Keratinocyte (primary cell): Measurements from ENCODE around the gene POM121C. TPM values are rescaled to one million over a fixed set of nuclear protein-coding genes. Genes with fewer than 3 reads are reported as not detected.

Experiments used
- DNase-seq: peaks from one replicate; pipeline ENCODE4 v3.0.0-alpha.2; 2011; ENCODE audit warnings: low read depth, missing footprints, low spot score
- FAIRE-seq: peaks from 2 replicates; lab custom pipeline; 2011; peaks lifted over from hg19 to GRCh38; lab: Jason Lieb, UNC
- H2AFZ ChIP-seq: 2 replicates; pipeline ENCODE4 v1.6.0; 2012; ENCODE audit warnings: low read length, control low read depth, inconsistent platforms; ENCODE audit not compliant: control insufficient read depth
- H3K27ac ChIP-seq: 2 replicates; pipeline ENCODE4 v1.5.1; 2011; ENCODE audit warnings: low read length; ENCODE audit not compliant: control insufficient read depth, insufficient read depth
- H3K27me3 ChIP-seq: 3 replicates; pipeline ENCODE4 v1.6.0; 2011; ENCODE audit warnings: low read length; ENCODE audit not compliant: control insufficient read depth, insufficient read depth; ENCODE audit errors: extremely low read depth
- H3K36me3 ChIP-seq, 2 experiments: 2 replicates in 1 of 2; 3 replicates in 1 of 2; pipeline ENCODE4 v1.5.1; 2011; ENCODE audit warnings: low read length in 2 of 2, mild to moderate bottlenecking in 1 of 2; ENCODE audit not compliant: control insufficient read depth in 2 of 2, insufficient read depth in 2 of 2; ENCODE audit errors: extremely low read depth in 1 of 2
- H3K4me1 ChIP-seq: 3 replicates; pipeline ENCODE4 v1.5.1; 2011; ENCODE audit warnings: low read length; ENCODE audit not compliant: control insufficient read depth, insufficient read depth; ENCODE audit errors: extremely low read depth
- H3K4me2 ChIP-seq: 3 replicates; pipeline ENCODE4 v1.6.0; 2011; ENCODE audit warnings: low read depth, low read length; ENCODE audit not compliant: control insufficient read depth, insufficient read depth; ENCODE audit errors: extremely low read depth
- H3K4me3 ChIP-seq, 3 experiments: fragments of 200-600 bp in 1 of 3; sonication (generic) in 1 of 3; 2 replicates in 2 of 3; 3 replicates in 1 of 3; pipeline ENCODE4 v1.5.1; 2011 to 2016; ENCODE audit warnings: low read length in 3 of 3, mild to moderate bottlenecking in 3 of 3, control low read depth in 2 of 3, inconsistent platforms in 1 of 3, low read depth in 1 of 3, mixed read lengths in 1 of 3, mixed run types in 1 of 3, moderate library complexity in 1 of 3; ENCODE audit not compliant: control insufficient read depth in 2 of 3, insufficient read depth in 2 of 3; ENCODE audit errors: extremely low read depth in 1 of 3
- H3K79me2 ChIP-seq: 2 replicates; pipeline ENCODE4 v1.6.0; 2012; ENCODE audit warnings: low read length; ENCODE audit not compliant: control insufficient read depth, insufficient read depth
- H3K9ac ChIP-seq: 3 replicates; pipeline ENCODE4 v1.6.0; 2011; ENCODE audit warnings: low read length; ENCODE audit not compliant: control insufficient read depth, insufficient read depth; ENCODE audit errors: extremely low read depth
- H3K9me1 ChIP-seq: 3 replicates; pipeline ENCODE4 v1.6.0; 2011; ENCODE audit warnings: low read length; ENCODE audit not compliant: control insufficient read depth, insufficient read depth; ENCODE audit errors: extremely low read depth
- H3K9me3 ChIP-seq: 2 replicates; pipeline ENCODE4 v1.5.1; 2012; ENCODE audit warnings: low read depth, low read length; ENCODE audit not compliant: control insufficient read depth
- H4K20me1 ChIP-seq: 3 replicates; pipeline ENCODE4 v1.6.0; 2011; ENCODE audit warnings: low read length; ENCODE audit not compliant: control insufficient read depth, insufficient read depth; ENCODE audit errors: extremely low read depth
- CTCF ChIP-seq, 3 experiments: IDR thresholded peaks in 1 of 3; conservative IDR thresholded peaks in 1 of 3; optimal IDR thresholded peaks in 1 of 3; 2 replicates in 2 of 3; 3 replicates in 1 of 3; pipeline versions ENCODE3 to v1.5.1; 2011; ENCODE audit warnings: low read length in 3 of 3, mild to moderate bottlenecking in 3 of 3, moderate library complexity in 2 of 3, control low read depth in 1 of 3, inconsistent platforms in 1 of 3; ENCODE audit not compliant: insufficient read depth in 2 of 3; ENCODE audit errors: extremely low read depth in 1 of 3
- EZH2 ChIP-seq: IDR thresholded peaks from one replicate; pipeline ENCODE4 v1.6.1; 2012; ENCODE audit warnings: inconsistent platforms, mild to moderate bottlenecking, low read length, moderate library complexity
- dilution Hi-C: fragments of 300-500 bp; cut with MboI; formaldehyde crosslinking; loops from one replicate; pipeline ENCODE4 v1.7.0; 2020; ENCODE audit warnings: low sequenced_read_pairs; ENCODE audit not compliant: extremely low pct_ligation_motif_present
- polyA plus RNA-seq, 5 experiments: library from polyadenylated mRNA; depleted of rRNA in 3 of 5; stranded (reverse) in 3 of 5; stranded (forward) in 1 of 5; unstranded in 1 of 5; fragments of >200 nt; gene quantifications; 1 replicate in 1 of 5; 2 replicates in 3 of 5; 3 replicates in 1 of 5; pipeline versions ENCODE4 v1.2.1 to v1.2.3, GENCODE V29; 2011 to 2012; ENCODE audit warnings: missing spikeins in 2 of 5, low read depth in 1 of 5, low replicate concordance in 1 of 5

The POM121C gene
- polyA plus RNA-seq, 1 donor (not counting 4 experiments of a cell fraction or from before 2014, with no cell fraction given) = 6.7 TPM

DNA sequence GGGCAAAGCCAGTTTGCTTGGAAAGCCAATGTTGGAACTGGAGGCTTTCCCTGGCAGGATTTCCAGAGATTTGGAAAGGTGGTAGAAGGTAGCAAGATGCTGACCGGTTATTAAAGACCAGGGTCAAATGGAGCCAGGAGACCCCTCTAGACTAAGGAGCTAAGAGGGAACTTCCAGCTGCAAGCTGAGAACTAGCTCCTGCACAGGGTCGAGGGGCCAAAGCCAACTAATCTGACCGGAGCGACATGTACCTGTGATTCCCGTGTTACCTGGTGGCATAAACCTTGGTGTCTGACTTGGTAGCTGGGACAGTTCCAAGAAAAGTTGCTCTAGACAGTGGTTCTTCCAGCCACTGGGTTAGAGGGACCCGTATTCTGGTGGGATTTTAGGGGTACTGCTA lies 47.8 kb upstream of the POM121C start:
- H3K27me3 ChIP-seq = no peaks in the 10 kb centered on the region
- no peak overlapping the region for H2AFZ ChIP-seq
- no peaks in the 10 kb centered on the region for H3K4me1 ChIP-seq
- H3K4me3 ChIP-seq = no peak overlapping the region
- H3K27ac ChIP-seq = no peak overlapping the region
- no peak overlapping the region for H3K9ac ChIP-seq
- no peaks in the 10 kb centered on the region for H3K9me1 ChIP-seq
- dilution Hi-C loops = no loop called here
- no peaks in the 10 kb centered on the region for H4K20me1 ChIP-seq
- no peaks in the 10 kb centered on the region for H3K79me2 ChIP-seq
- DNase-seq = no peak
- H3K9me3 ChIP-seq = no peaks in the 10 kb centered on the region
- H3K4me2 ChIP-seq = no peak overlapping the region
- no peak for TF ChIP-seq EZH2
- no peak for TF ChIP-seq CTCF (optimal IDR thresholded peaks at IDR 0.05 in 1 of 3, IDR thresholded peaks at IDR 0.05 in 1 of 3, conservative IDR thresholded peaks at IDR 0.05 in 1 of 3; ENCODE audit: extremely low read depth in 1 of 3, insufficient read depth in 2 of 3, low read length in 3 of 3)
- no peak for FAIRE-seq
- H3K36me3 ChIP-seq = no peaks in the 10 kb centered on the region

DNA sequence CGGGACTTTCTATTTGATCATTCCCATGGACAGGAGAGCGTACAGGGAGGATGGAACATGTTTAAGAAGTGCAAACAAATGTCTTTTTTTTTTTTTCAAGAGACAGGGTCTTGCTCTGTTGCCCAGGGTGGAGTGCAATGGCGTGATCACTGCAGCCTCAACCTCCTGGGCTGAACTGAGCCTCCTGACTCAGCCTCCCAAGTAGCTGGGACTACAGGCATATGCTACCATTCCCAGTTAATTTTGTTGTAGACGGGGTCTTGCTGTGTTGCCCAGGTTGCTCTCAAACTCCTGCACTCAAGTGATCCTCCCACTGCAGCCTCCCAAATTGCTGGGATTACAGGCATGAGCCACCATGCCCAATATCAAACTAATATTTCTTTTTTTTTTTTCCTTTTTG lies 46.5 kb upstream of the POM121C start:
- Histone ChIP-seq H3K36me3 (no peaks in the 10 kb centered on the region), H3K4me1 (no peaks in the 10 kb centered on the region), H3K79me2 (peaks cover 3% of the 10 kb centered on the region), H3K27ac (no peak overlapping the region), H4K20me1 (no peaks in the 10 kb centered on the region), H3K9me3 (no peaks in the 10 kb centered on the region), H3K4me3 (no peak overlapping the region), H3K4me2 (no peak overlapping the region), H3K27me3 (no peaks in the 10 kb centered on the region), H3K9ac (no peak overlapping the region), H3K9me1 (no peaks in the 10 kb centered on the region), H2AFZ (no peak overlapping the region)
- TF ChIP-seq CTCF (optimal IDR thresholded peaks at IDR 0.05 in 1 of 3, IDR thresholded peaks at IDR 0.05 in 1 of 3, conservative IDR thresholded peaks at IDR 0.05 in 1 of 3; ENCODE audit: extremely low read depth in 1 of 3, insufficient read depth in 2 of 3, low read length in 3 of 3) = no peak
- no peak for TF ChIP-seq EZH2
- dilution Hi-C loops = no loop called here
- FAIRE-seq = no peak
- DNase-seq = no peak
